Measurements from ENCODE around the gene SPOP.
A peak's percentile ranks its signal among the peaks of the same experiment; 100 is the strongest.
"Not testable (repeated sequence)": the region's sequence is repeated elsewhere in the genome, so short reads cannot be mapped to it uniquely, and the experiment has no call there.

The SPOP gene

DNA sequence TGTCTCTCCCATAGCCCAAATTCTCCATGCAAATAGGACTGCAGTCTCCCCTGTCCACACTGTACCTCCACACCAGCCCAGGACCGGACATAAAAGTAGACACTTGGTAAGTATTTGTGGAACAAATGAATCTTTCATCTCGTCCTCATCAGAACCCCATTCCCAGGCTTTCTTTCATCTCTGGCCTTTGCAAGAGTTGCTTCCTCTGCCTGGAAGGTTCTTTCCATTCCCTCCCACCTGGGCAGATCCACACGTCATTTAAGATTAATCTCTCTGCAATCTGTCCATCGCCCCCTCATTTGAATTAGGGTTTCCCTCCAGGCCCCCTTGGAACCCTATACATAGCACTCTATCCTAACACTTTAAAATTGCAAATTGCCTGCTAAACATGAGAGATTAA lies 106.1 kb downstream of the SPOP start:
- DNase-seq (ENCODE audit: low read depth) = no peak

DNA sequence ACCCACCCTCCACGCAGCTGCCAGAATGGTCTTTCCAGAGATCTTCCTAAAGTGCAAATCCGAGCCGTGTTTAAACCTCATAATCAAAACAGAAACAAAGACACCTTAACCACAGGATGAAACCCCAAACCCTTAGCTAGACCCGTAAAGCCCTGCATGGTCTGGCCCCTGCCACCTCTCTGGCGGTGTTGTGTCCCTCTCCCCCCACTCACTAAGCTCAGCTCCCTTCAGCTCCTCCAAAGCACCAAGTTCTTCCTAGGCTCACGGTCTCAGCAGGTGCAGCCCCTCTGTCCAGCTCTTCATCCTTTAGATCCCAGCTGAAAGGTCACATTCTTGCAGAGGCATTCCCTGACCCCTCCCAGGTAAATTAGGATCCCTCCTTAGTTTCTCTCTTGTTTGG lies 106.6 kb downstream of the SPOP start:
- DNase-seq (ENCODE audit: low read depth) = no peak

DNA sequence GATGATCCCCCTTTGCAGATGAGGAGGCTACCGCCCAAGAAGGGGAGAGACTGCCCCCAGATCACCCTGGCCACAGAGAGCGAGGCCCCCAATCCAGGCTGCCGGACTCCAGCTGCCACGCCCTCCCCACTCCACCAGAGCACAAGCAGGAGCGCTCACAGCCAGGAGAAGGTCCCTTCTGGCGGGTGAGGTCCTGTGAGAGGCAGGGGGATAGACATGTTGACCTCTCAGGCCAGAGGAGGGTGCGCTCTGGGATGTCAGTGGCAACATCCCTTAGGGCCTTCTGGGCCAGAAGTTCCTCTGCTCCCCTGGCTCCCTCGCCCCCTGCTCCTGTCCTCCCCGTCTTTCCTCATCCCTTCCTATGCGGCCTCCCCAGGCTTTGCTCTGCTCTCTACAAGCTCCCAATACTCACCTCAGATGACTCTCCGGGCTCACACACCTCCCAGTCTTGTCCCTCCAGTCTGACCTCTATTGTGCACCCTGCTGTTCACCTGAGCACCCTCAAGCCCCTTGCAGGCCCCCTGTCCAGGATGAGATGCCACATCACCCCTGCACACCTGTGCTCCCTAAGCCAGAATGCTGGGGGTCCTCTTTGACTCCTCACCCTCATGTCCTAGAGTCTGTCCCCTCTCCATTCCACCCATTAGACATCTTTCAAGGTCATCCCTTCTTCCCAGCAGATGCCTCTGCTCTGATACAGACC lies 107.2 kb downstream of the SPOP start:
- no peak for DNase-seq (ENCODE audit: low read depth)

DNA sequence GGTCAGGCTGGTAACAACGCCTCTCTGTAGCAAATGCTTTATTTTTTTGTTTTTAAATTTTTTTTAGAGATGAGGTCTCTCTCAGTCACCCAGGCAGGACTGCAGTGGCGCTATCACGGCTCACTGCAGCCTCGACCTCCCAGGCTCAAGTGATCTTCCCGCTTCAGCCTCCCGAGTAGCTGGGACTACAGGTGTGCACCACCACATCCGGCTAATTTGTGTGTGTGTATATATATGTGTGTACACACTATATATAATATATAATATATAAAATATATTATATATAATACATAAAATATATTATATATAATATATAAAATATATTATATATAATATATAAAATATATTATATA lies 109.2 kb downstream of the SPOP start:
- DNase-seq (ENCODE audit: low read depth) = not testable (repeated sequence)

DNA sequence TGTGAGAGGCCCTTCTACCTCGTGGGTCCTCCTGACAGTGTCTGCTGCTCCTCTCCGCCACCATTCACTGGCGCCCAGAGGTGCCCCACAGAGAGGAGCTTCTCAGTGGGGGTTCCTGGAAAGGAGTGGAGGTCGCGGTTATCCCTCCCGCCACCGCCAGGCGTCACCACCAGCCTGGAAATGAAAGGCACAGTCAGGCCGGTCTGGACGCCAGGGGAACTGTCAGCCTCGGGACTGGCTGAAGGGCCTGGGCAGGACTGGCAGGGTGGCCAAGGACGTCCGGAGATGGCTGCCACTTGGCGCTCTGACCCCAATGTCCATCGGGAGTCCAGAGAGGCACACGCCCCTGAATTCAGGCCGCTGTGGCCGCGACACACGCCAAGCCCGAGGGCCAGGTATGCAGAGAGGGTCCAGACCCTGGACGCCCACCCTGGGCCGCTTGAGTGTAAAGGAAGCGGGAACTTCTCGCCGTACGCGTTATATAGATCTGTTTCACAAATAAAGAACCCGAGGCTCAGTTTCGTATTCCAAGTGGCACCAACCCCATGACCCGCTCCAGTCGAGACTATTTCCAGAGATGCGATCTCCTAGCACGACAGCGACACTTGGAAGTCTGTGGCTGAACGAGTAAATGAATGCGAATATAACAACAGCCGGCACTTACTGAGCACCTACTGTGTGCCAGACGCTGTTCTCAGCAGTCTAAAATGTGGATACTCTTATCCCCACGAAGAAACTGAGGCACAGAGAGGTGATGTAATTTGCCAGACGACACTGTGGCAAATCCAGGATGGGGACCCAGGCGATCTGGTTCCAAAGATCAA lies 109.8 kb downstream of the SPOP start:
- peak; percentile 65 for DNase-seq (ENCODE audit: low read depth)

DNA sequence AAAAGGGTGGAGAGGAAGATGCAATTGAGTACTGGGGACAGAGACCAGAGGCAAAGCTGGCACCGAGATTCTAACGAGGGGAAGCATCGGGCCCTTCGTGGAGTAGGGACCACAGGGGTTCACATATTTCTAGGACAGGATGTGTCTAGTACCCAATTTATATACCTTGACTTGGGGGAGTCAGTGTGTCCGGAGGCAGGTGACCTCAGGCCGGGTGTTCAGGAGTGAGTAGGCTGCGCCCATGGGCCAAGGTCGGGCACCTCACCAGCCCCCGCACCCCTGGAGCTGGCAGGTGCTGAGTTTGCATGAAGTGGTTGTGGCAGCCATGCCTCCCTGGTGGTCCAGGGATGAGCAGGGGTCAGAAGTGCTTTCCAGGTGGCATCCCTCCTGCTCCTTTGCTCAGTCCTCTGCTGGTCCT lies 110.8 kb downstream of the SPOP start:
- DNase-seq (ENCODE audit: low read depth) = no peak

DNA sequence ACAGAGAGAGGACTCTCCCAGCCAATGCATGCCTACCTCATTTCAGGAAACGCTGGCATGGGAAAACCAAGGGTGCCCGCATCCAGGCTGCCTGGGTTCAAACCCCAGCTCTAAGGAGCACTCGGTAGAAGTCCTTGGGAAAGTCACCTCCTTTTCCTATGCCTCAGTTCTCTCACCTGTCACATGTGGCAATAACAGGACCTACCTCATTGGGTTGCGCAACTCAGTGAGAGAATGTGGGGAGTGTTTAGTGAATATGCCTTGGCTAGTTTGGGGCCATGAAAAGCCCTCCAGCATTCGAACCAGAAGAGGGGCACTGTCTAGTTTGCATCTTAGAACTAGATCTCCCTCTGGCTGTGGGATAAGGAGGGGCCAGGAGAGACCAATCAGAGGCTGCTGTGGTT lies 111.2 kb downstream of the SPOP start:
- no peak for DNase-seq (ENCODE audit: low read depth)

DNA sequence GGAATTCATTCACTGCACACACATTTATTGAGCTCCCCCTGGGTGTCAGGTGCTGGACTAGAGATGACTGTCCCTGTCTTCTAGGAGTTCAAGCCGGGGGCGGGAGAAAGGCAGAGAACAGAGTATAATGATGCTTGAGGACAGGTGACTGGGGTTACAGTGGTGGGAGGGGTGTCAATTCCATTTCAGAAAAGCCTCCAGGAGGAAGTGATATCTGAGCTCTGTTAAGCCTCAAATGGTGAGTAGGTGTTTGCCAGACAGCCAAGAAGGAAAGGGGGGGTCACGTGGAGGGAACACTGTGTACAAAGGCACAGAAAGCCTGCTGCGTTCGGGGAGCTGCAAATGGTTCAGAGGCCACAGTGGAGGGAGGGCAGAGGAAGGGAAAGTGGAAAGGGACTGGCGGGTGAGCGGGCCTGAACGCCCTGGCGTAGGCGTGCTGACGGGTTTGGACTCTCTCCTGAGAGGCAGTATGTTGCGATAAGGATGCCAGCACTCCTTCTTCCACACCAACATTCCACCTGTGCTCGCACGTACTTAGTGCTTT lies 111.9 kb downstream of the SPOP start:
- DNase-seq (ENCODE audit: low read depth) = no peak

DNA sequence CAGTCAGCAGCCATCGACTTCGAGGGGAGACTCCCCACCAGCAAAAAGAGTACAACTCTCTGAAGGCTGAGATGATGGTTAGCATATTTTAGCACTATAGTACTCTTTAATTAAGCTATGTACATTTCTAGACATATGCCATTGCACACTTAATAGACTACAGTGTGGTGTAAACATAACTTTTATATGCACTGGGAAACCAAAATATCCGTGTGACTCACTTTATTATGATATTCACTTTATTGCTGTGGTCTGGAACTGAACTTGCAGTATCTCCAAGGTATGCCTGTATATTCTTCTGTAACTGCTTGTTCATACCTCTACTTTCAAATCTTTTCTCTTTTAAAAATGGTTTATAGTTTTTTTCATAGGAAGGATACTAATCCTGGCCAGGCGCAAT lies 113.3 kb downstream of the SPOP start:
- no peak for DNase-seq (ENCODE audit: low read depth)

DNA sequence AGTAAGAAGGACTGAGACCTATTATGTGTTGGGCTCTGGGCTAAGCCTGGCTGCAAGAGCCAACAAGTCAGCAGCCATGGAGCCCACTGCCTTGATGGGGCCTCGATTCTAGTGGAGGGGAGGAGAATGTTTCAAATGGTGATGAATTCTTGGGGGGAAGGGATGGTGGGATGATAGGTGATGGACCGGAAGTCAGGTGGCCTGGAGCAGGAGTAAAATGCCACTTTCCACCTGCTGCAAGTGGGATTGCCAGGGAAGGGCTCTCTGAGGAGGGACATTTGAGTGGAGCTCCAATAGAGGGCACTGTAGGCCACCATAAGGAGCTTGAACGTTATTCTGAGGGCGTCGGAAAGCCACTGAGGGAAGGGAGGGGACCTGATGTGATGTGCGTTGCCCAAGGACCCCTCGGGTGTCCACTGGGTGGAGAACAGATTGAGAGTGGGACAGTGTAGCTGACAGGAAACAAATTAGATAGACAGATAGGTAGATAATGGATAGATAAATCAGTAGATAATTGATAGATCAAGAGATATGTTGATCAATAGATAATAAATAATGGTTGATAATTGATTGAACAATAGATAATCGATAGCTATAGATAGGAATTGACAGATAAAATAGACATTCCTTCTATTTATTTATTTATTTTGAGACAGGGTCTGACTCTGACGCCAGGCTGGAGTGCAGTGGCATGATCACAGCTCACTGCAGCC lies 120.4 kb downstream of the SPOP start:
- DNase-seq (ENCODE audit: low read depth) = peak; percentile 13

DNA sequence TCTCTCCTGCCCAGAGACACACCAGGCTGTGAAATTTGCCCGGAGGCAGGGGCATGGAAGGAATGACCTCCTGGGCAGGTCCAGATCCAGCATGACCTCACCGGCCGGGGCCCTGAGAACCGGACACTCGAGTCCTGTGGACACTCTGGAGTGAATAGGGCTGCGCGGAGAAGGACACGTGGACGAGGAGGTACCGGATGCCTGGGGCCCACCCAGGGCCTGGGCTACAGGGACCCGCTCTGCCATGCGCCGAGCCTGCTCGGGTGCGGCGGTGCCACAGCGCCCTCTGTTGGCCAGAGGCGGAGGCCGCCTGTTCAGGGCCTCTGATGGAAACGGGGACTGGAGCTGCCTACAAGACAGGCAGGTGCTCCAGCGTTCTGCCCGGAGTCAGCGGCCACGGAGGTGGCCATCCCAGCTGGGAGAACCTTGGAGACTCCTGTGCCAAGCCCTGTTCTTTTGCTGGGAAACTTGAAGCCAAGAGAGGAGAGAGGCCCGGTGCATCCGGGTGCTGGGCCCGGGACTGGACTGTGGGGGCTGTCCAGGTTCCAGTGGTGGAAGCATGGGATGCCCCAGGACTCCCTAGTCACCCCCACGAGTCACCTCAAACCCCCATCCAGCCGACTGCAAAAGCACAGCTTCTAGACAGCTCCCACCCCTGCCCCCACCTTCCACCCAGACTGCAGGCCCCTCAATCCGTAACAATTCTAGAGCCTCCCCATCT lies 121.5 kb downstream of the SPOP start:
- DNase-seq (ENCODE audit: low read depth) = peak; percentile 67

DNA sequence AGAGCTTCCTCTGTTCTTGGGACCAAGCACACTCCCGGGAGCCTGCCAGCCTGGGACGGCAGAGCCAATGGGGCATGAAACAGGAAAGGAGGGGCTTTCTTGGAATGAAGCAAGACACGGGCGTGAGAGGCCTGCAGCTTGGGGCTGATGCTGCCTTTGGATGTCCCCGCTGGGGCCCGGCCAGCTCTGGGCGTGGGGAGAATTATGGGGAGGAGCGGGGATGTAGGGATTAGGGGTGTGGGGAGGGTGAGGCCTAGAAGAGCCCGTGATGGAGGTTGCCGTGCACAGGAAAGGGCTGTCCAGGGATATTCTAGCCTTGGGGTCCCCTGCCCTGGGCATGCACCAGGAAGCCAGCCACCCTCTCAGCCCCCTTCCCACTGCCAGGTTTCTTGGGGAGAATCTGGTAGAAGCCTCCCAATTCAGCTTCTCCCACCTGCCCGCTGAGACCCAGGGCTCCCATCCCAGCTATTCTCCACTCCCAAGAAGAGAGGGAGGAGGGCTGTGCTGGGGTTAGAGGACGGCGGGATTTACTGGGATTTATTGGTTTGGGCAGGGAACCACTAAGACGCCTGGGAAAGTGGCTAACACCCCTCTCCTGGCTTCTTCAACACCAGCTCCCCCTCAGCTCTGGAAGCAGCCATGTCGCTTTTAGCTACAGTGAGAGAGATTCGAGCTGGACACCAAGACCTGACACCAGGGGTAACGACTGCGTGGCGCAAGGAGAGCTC lies 122.2 kb downstream of the SPOP start:
- DNase-seq (ENCODE audit: low read depth) = no peak

DNA sequence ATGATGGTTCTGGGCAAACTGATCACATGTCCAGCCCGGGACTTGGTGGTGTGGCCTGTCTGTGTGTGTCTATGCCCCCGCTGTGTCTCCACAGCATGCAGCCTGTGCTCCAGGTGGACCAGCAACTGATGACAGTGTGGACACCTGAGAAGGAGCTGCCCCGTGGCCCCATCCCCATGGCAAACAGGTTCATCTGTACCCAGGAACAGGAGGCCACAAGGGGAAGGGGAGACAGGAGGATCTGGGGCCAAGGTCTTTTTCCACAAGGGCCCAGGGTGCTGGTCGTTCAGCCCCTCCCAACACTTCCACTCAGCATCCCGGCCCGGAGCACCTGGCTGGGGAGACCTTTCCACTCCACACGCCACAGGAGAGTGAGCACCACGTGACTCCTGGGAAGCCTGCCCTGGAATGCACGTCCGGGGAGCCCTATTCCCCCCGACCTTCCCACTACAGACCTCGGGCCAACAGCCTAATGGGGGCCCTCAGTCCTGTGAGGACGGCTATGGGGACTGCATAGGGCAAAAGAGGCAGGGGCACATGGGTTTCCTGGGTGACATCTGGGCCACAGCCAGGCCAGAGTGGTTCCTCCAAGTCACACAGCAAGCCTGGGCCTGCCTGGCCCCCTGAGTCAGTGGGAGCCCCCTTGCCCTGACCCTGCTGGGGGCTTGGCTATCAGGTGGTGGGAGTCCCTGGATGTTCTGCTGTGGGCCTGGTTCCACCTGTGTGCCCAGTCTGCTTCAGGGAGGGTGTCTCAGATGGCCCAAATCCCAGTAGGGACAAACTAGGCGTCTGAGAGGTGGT lies 123.0 kb downstream of the SPOP start:
- no peak for DNase-seq (ENCODE audit: low read depth)

DNA sequence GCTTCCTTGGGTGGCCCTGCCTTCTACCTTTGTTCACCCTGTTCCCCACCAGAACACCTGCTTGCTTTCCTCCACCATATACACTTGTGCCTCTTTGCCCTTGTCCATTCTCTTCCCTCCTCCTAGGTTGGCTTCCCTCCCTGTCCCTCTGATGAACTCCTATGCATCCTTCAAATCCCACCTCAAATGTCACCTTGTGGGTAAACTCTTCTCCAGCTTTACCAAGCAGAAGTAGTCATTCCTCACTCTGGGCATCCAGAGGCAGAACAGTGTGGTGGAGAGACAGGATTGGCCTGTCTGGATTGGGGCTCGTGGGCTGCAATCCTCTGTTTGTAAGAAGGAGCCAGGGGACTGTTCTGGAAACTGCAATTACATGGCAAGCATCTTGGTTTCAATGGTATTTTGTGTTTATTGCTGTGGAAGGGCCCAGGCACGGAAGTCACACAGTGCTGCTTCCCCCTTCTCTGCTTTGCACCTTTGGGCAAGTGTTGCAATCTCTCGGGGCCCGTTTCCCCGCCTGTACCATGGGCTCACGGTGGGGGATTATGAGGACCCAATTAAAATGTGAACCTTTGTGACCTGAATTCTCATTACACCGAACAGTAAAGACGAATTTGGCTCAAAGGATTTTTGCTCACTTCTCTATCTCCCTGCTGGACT lies 124.1 kb downstream of the SPOP start:
- no peak for DNase-seq (ENCODE audit: low read depth)

DNA sequence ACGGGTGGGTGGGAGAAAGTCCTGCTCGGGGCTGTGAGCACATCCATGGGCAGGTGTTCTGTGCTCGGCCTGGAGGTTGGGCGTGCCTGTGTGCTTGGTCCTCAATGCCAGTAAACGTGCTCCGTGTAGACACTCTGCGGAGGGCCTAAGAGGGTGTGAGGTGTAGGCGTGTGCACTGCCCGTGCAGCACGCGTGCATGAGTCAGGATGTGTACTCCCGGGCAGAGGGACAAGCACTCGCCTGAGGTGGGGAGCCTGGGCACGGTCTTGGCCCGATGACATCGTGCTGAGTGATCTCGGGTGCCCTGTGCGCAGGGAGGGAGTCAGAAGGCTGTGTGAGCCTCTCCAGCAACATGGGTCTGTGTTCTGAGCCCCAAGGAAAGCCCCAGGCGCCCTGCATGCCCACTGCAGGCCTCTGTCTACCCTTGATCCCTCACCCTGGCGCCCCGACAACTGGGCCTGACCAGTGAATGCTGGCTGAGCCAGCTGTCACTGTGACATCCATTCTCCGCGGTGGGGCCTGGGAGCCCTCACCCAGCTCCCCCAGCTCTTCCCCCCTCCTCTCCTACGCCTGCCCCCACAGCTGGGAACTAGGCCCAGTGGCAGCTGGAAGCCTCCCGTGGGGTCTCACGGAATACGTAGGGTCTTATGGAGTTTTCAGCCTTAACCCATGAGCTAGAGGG lies 125.7 kb downstream of the SPOP start:
- DNase-seq (ENCODE audit: low read depth) = no peak

DNA sequence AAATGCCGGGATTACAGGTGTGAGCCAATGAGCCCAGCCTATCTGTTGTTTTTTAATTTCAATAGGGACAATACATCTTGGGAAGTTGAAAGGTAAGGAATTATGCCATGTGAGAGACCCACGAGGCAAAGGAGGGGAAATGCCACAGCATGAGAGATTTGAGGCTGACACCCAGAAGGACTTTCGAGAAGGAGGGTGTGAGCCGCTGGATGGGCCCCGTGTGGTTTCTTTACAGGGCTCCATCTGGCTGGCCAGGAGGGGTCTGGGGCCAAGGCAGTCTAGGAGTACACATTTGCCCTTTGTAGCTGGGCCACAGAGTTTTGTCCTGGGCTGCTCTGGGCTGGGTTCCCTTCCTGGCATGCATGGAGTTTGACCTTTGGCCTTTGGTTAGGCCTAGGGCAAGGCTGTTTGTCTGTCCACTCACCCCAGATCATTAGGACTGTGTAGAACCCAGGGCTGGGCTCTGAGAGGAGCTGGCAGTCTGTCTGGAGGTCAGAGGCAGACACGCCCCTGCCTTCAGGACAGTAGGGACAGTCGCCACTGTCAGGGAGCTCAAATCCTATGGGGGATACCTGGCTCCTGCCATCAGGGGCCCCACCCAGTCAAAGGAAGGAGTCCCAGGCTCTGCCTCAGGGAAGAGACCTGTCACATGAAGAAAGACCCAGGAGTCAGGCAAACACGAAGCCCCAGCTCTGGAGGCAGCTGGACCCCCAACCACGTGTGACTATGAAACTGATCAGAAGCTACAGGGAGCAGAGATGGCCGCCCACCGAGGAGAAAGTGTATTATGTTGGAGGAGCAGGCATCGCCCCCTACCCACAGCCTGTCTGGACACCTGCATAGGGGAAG lies 126.5 kb downstream of the SPOP start:
- no peak for DNase-seq (ENCODE audit: low read depth)

DNA sequence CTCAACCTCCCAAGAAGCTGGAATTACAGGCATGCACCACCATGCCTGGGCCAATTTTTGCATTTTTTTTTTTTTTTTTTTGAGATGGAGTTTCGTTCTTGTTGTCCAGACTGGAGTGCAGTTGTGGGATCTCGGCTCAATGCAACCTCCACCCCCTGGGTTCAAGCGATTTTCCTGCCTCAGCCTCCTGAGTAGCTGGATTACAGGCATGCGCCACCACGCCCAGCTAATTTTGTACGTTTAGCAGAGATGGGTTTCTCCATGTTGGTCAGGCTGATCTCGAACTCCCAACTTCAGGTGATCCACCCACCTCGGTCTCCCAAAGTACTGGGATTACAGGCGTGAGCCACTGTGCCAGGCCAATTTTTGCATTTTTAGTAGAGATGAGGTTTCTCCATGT lies 127.1 kb downstream of the SPOP start:
- not testable (repeated sequence) for DNase-seq (ENCODE audit: low read depth)
